Neuronal stem cell (in vitro differentiated cells): ENCODE results near the gene UNC13C.

Source experiments
- DNase-seq: peaks from one replicate; pipeline ENCODE4 v3.0.0-alpha.2; 2013; ENCODE audit warnings: low spot score
- H2AFZ ChIP-seq: one replicate; pipeline ENCODE4 v1.6.1; 2013; ENCODE audit warnings: mild to moderate bottlenecking, low read length, inconsistent platforms
- H2AK5ac ChIP-seq: 2 replicates; pipeline ENCODE4 v1.6.1; 2013; ENCODE audit warnings: low read depth, mild to moderate bottlenecking, inconsistent platforms, low read length, moderate library complexity, mixed read lengths
- H2BK120ac ChIP-seq: 2 replicates; pipeline ENCODE4 v1.6.1; 2013; ENCODE audit warnings: low read depth, mild to moderate bottlenecking, inconsistent platforms, low read length, moderate library complexity, mixed read lengths
- H2BK12ac ChIP-seq: one replicate; pipeline ENCODE4 v1.6.1; 2013; ENCODE audit warnings: low read length, inconsistent platforms
- H2BK15ac ChIP-seq: 2 replicates; pipeline ENCODE4 v1.6.1; 2013; ENCODE audit warnings: mild to moderate bottlenecking, low read length, inconsistent platforms, mixed read lengths
- H2BK5ac ChIP-seq: one replicate; pipeline ENCODE4 v1.6.1; 2013; ENCODE audit warnings: inconsistent platforms, mild to moderate bottlenecking, low read length, moderate library complexity
- H3K14ac ChIP-seq: one replicate; pipeline ENCODE4 v1.6.1; 2013; ENCODE audit warnings: low read length, inconsistent platforms
- H3K18ac ChIP-seq: 2 replicates; pipeline ENCODE4 v1.6.1; 2013; ENCODE audit warnings: low read length, inconsistent platforms
- H3K23ac ChIP-seq: 2 replicates; pipeline ENCODE4 v1.6.1; 2013; ENCODE audit warnings: low read depth, mild to moderate bottlenecking, mixed read lengths, low read length, inconsistent platforms; ENCODE audit not compliant: poor library complexity
- H3K27ac ChIP-seq: replicated peaks from 3 replicates; pipeline ENCODE4 v1.5.1; 2013; ENCODE audit warnings: low read length, inconsistent platforms
- H3K27me3 ChIP-seq, 3 experiments: 2 replicates each; pipeline ENCODE4 v1.6.1; 2013; ENCODE audit warnings: low read length in 3 of 3, mild to moderate bottlenecking in 2 of 3, inconsistent platforms in 1 of 3, low read depth in 1 of 3, mixed read lengths in 1 of 3, moderate library complexity in 1 of 3; ENCODE audit not compliant: control insufficient read depth in 3 of 3, insufficient read depth in 3 of 3
- H3K36me3 ChIP-seq, 2 donors: replicated peaks in 1 of 2; 2 replicates each; pipeline ENCODE4 v1.6.1; 2013; ENCODE audit warnings: low read length in 2 of 2; ENCODE audit not compliant: control insufficient read depth in 2 of 2, insufficient read depth in 2 of 2
- H3K4ac ChIP-seq: 2 replicates; pipeline ENCODE4 v1.6.1; 2013; ENCODE audit warnings: inconsistent platforms, mild to moderate bottlenecking, low read length, moderate library complexity
- H3K4me1 ChIP-seq, 2 donors: 1 replicate in 1 of 2; 2 replicates in 1 of 2; pipeline ENCODE4 v1.6.1; 2013; ENCODE audit warnings: low read length in 2 of 2, low read depth in 1 of 2; ENCODE audit not compliant: control insufficient read depth in 2 of 2, insufficient read depth in 1 of 2
- H3K4me2 ChIP-seq: one replicate; pipeline ENCODE4 v1.6.1; 2013; ENCODE audit warnings: mild to moderate bottlenecking, low read length, inconsistent platforms; ENCODE audit not compliant: insufficient read depth, poor library complexity, severe bottlenecking
- H3K4me3 ChIP-seq, 2 donors: 2 replicates each; pipeline ENCODE4 v1.5.1; 2013; ENCODE audit warnings: low read length in 2 of 2, mild to moderate bottlenecking in 2 of 2, inconsistent platforms in 1 of 2, moderate library complexity in 1 of 2
- H3K79me1 ChIP-seq: one replicate; pipeline ENCODE4 v1.6.1; 2013; ENCODE audit warnings: low read depth, mild to moderate bottlenecking, inconsistent platforms, low read length, moderate library complexity
- H3K9ac ChIP-seq: one replicate; pipeline ENCODE4 v1.6.1; 2013; ENCODE audit warnings: mild to moderate bottlenecking, low read depth, low read length, inconsistent platforms; ENCODE audit not compliant: poor library complexity
- H3K9me3 ChIP-seq, 2 donors: replicated peaks in 1 of 2; 2 replicates each; pipeline versions ENCODE3 to v1.6.1; 2013; ENCODE audit warnings: low read length in 2 of 2, mild to moderate bottlenecking in 2 of 2, inconsistent platforms in 1 of 2, low read depth in 1 of 2, mixed read lengths in 1 of 2, moderate library complexity in 1 of 2; ENCODE audit not compliant: control insufficient read depth in 2 of 2, insufficient read depth in 1 of 2
- H4K8ac ChIP-seq: one replicate; pipeline ENCODE4 v1.6.1; 2013; ENCODE audit warnings: low read depth, mild to moderate bottlenecking, inconsistent platforms, low read length, moderate library complexity
- H4K91ac ChIP-seq: one replicate; pipeline ENCODE4 v1.6.1; 2013; ENCODE audit warnings: low read length, low read depth, mild to moderate bottlenecking, inconsistent platforms; ENCODE audit not compliant: poor library complexity
- WGBS, 2 donors: extraction: QIAGEN DNeasy Blood & Tissue Kit; methylation state at CpG; one replicate each; pipeline ENCODE4 v1.1.7; 2013; ENCODE audit warnings: missing lambda C conversion rate in 2 of 2, mixed read lengths in 1 of 2; ENCODE audit not compliant: insufficient read length in 2 of 2, insufficient replicate concordance in 1 of 2; ENCODE audit errors: extremely low coverage in 2 of 2; 5-methylcytosine and 5-hydroxymethylcytosine counted together

UNC13C gene

GRCh38 chr15:54638666-54639065 is 660.4 kb downstream of the UNC13C start:
- Histone ChIP-seq H2BK120ac (no peak overlapping the region), H3K18ac (no peak overlapping the region), H3K9ac (no peak overlapping the region), H3K4me1 (no peaks in the 10 kb centered on the region), H3K4ac (no peak overlapping the region), H2AFZ (no peak overlapping the region), H4K8ac (no peak overlapping the region), H4K91ac (no peak overlapping the region), H2BK15ac (no peak overlapping the region), H3K27ac (no peak overlapping the region), H2AK5ac (no peak overlapping the region), H3K36me3 (no peaks in the 10 kb centered on the region), H3K27me3 (no peaks in the 10 kb centered on the region), H3K4me2 (no peak overlapping the region), H2BK5ac (no peak overlapping the region), H3K14ac (no peak overlapping the region), H3K4me3 (no peak overlapping the region), H3K79me1 (no peaks in the 10 kb centered on the region), H2BK12ac (no peak overlapping the region), H3K23ac (no peak overlapping the region), H3K9me3 (no peaks in the 10 kb centered on the region)
- no peak for DNase-seq

GRCh38 chr15:54640873-54641272 is 662.6 kb downstream of the UNC13C start:
- H3K27me3 ChIP-seq = no peaks in the 10 kb centered on the region
- no CpG with 5 or more reads among the region's 2 CpGs for WGBS, 2 donors

GRCh38 chr15:54644796-54645195 is 666.6 kb downstream of the UNC13C start:
- Histone ChIP-seq H3K27me3 (no peaks in the 10 kb centered on the region), H3K4ac (no peak overlapping the region), H3K79me1 (no peaks in the 10 kb centered on the region), H2BK12ac (no peak overlapping the region), H2BK15ac (no peak overlapping the region), H3K9me3 (peaks cover 0 to 2% of the 10 kb centered on the region in 2 donors), H3K14ac (no peak overlapping the region), H2AFZ (no peak overlapping the region), H3K4me1 (no peaks in the 10 kb centered on the region), H3K4me2 (no peak overlapping the region), H2AK5ac (no peak overlapping the region), H3K23ac (no peak overlapping the region), H3K18ac (no peak overlapping the region), H3K9ac (no peak overlapping the region), H2BK5ac (no peak overlapping the region), H4K91ac (no peak overlapping the region), H2BK120ac (no peak overlapping the region), H3K36me3 (no peaks in the 10 kb centered on the region), H4K8ac (no peak overlapping the region), H3K4me3 (no peak overlapping the region), H3K27ac (no peak overlapping the region)
- WGBS, 2 donors = no CpG with 5 or more reads among the region's 2 CpGs
- DNase-seq = no peak

More at GRCh38 chr15:54640873-54641272, 662.6 kb downstream of the UNC13C start:
- no peaks in the 10 kb centered on the region for H3K36me3 ChIP-seq
- no peak overlapping the region for H3K4me2 ChIP-seq
- H3K4me1 ChIP-seq = no peaks in the 10 kb centered on the region
- H2AFZ ChIP-seq = no peak overlapping the region
- no peak overlapping the region for H4K8ac ChIP-seq
- no peak overlapping the region for H2BK120ac ChIP-seq
- H3K14ac ChIP-seq = no peak overlapping the region
- H2AK5ac ChIP-seq = no peak overlapping the region
- no peak overlapping the region for H4K91ac ChIP-seq
- H2BK15ac ChIP-seq = no peak overlapping the region
- H3K4me3 ChIP-seq = no peak overlapping the region
- no peak overlapping the region for H3K18ac ChIP-seq
- DNase-seq = no peak
- no peak overlapping the region for H2BK12ac ChIP-seq
- H3K4ac ChIP-seq = no peak overlapping the region
- H3K9me3 ChIP-seq = no peaks in the 10 kb centered on the region
- H3K23ac ChIP-seq = no peak overlapping the region
- H3K79me1 ChIP-seq = no peaks in the 10 kb centered on the region
- H2BK5ac ChIP-seq = no peak overlapping the region
- no peak overlapping the region for H3K9ac ChIP-seq
- no peak overlapping the region for H3K27ac ChIP-seq

- Histone ChIP-seq H2AFZ (no peak overlapping the region), H3K4ac (no peak overlapping the region), H3K14ac (no peak overlapping the region), H3K9me3 (no peaks in the 10 kb centered on the region), H3K9ac (no peak overlapping the region), H3K4me1 (no peaks in the 10 kb centered on the region), H4K8ac (no peak overlapping the region), H2BK5ac (no peak overlapping the region), H2BK12ac (no peak overlapping the region), H3K18ac (no peak overlapping the region), H4K91ac (no peak overlapping the region), H3K79me1 (no peaks in the 10 kb centered on the region), H2BK15ac (no peak overlapping the region), H3K4me3 (no peak overlapping the region), H2AK5ac (no peak overlapping the region), H3K27me3 (no peaks in the 10 kb centered on the region), H3K23ac (no peak overlapping the region), H2BK120ac (no peak overlapping the region), H3K4me2 (no peak overlapping the region), H3K27ac (no peak overlapping the region), H3K36me3 (no peaks in the 10 kb centered on the region)
- WGBS, 2 donors = no CpG with 5 or more reads among the region's 2 CpGs
- DNase-seq = no peak
Observed at GRCh38 chr15:54659646-54660045, 681.4 kb downstream of the UNC13C start.
